Liver (tissue), 9 donors: Measurements from ENCODE around the gene MOCS2. TPM values are rescaled to one million over a fixed set of nuclear protein-coding genes. Genes with fewer than 3 reads are reported as not detected.
"Not testable (repeated sequence)": the region's sequence is repeated elsewhere in the genome, so short reads cannot be mapped to it uniquely, and the experiment has no call there.

ENCODE experiments used
- DNase-seq: peaks from one replicate; pipeline ENCODE4 v3.0.0-alpha.2; 2017; ENCODE audit warnings: low spot score
- H3K27ac ChIP-seq, 2 donors: one replicate each; pipeline ENCODE4 v1.7.0; 2013; ENCODE audit warnings: inconsistent platforms in 2 of 2, low read length in 2 of 2, control low read depth in 1 of 2, low read depth in 1 of 2, mild to moderate bottlenecking in 1 of 2
- H3K27me3 ChIP-seq, 4 donors: one replicate each; pipeline versions ENCODE4 v1.6.1 to v1.7.0; 2013; ENCODE audit warnings: low read length in 3 of 4, inconsistent platforms in 1 of 4, mild to moderate bottlenecking in 1 of 4, moderate library complexity in 1 of 4; ENCODE audit not compliant: control insufficient read depth in 4 of 4, insufficient read depth in 4 of 4
- H3K36me3 ChIP-seq, 4 donors: one replicate each; pipeline versions ENCODE4 v1.6.1 to v1.7.0; 2013; ENCODE audit warnings: low read length in 3 of 4, mild to moderate bottlenecking in 3 of 4, low read depth in 1 of 4, moderate library complexity in 1 of 4; ENCODE audit not compliant: control insufficient read depth in 4 of 4, insufficient read depth in 3 of 4
- H3K4me1 ChIP-seq, 4 donors: one replicate each; pipeline versions ENCODE4 v1.6.1 to v1.7.0; 2013; ENCODE audit warnings: low read length in 3 of 4, mild to moderate bottlenecking in 3 of 4, moderate library complexity in 1 of 4; ENCODE audit not compliant: control insufficient read depth in 4 of 4, insufficient read depth in 4 of 4
- H3K4me3 ChIP-seq, 3 donors: one replicate each; pipeline versions ENCODE4 v1.6.1 to v1.7.0; 2013; ENCODE audit warnings: low read length in 3 of 3, control low read depth in 1 of 3, low read depth in 1 of 3, mild to moderate bottlenecking in 1 of 3
- H3K9ac ChIP-seq, 2 donors: one replicate each; pipeline ENCODE4 v1.7.0; 2013; ENCODE audit warnings: low read length in 2 of 2, mild to moderate bottlenecking in 2 of 2, moderate library complexity in 2 of 2, control low read depth in 1 of 2, low read depth in 1 of 2
- H3K9me3 ChIP-seq, 4 donors: one replicate each; pipeline versions ENCODE4 v1.6.1 to v1.7.0; 2013; ENCODE audit warnings: low read length in 3 of 4; ENCODE audit not compliant: control insufficient read depth in 4 of 4
- ATF3 ChIP-seq: IDR thresholded peaks from 2 replicates; pipeline ENCODE4 v1.6.1; 2016; ENCODE audit warnings: antibody characterized with exemption
- EGR1 ChIP-seq, 2 donors: IDR thresholded peaks; 2 replicates each; pipeline ENCODE4 v1.6.1; 2016 to 2018; ENCODE audit warnings: antibody characterized with exemption in 2 of 2, low read depth in 2 of 2
- FOXA1 ChIP-seq: IDR thresholded peaks from 2 replicates; pipeline ENCODE4 v1.6.1; 2016; ENCODE audit warnings: antibody characterized with exemption
- FOXA2 ChIP-seq: IDR thresholded peaks from 2 replicates; pipeline ENCODE4 v1.6.1; 2016; ENCODE audit warnings: antibody characterized with exemption
- MAX ChIP-seq: IDR thresholded peaks from 2 replicates; pipeline ENCODE4 v1.6.1; 2016; ENCODE audit warnings: antibody characterized with exemption
- RAD21 ChIP-seq, 2 donors: IDR thresholded peaks; 2 replicates each; pipeline ENCODE4 v1.6.1; 2016; ENCODE audit warnings: antibody characterized with exemption in 2 of 2, mild to moderate bottlenecking in 2 of 2
- REST ChIP-seq: IDR thresholded peaks from 2 replicates; pipeline ENCODE4 v1.6.1; 2016; ENCODE audit warnings: antibody characterized with exemption, mild to moderate bottlenecking
- WGBS: extraction: QIAGEN DNeasy Blood & Tissue Kit; methylation state at CpG from one replicate; pipeline ENCODE4 v1.1.7; 2013; 5-methylcytosine and 5-hydroxymethylcytosine counted together
- polyA plus RNA-seq, 2 donors: library from polyadenylated mRNA; stranded (reverse) in 1 of 2; unstranded in 1 of 2; fragments of 200-250 nt in 1 of 2; fragments of >200 nt in 1 of 2; fragmentation: Nextera tagmentation in 1 of 2; extraction: Ambion mirVana in 1 of 2; gene quantifications; one replicate each; pipeline versions ENCODE4 v1.2.1 to v1.2.3, GENCODE V29; 2013 to 2015
- total RNA-seq, 2 donors: library from RNA; depleted of rRNA; stranded (reverse); fragments of >200 nt; gene quantifications; one replicate each; pipeline ENCODE4 v1.2.3, GENCODE V29; 2014
- TF ChIP-seq, protein P1 (sequence below): fragments of 150-350 bp; IDR thresholded peaks from 2 replicates; pipeline ENCODE4 v1.5.1; 2017; ENCODE audit warnings: improper control_type of control experiment, low read depth, low read length; ENCODE audit not compliant: missing input control
- donor health status: healthy.
- donor health status: healthy.
- donor health status: healthy.
- donor health status: healthy.
- donor health status: healthy.

The MOCS2 gene
- total and polyA plus RNA-seq, 4 donors, result 13.2 to 58.5 (median 39.1) TPM

GRCh38 chr5:53112909-53113308, 3.4 kb upstream of the MOCS2 start (continued):
- no peak for TF ChIP-seq EGR1 (IDR thresholded peaks at IDR 0.05; ENCODE audit: low read depth in 2 of 2)
- TF ChIP-seq, protein P1, sequence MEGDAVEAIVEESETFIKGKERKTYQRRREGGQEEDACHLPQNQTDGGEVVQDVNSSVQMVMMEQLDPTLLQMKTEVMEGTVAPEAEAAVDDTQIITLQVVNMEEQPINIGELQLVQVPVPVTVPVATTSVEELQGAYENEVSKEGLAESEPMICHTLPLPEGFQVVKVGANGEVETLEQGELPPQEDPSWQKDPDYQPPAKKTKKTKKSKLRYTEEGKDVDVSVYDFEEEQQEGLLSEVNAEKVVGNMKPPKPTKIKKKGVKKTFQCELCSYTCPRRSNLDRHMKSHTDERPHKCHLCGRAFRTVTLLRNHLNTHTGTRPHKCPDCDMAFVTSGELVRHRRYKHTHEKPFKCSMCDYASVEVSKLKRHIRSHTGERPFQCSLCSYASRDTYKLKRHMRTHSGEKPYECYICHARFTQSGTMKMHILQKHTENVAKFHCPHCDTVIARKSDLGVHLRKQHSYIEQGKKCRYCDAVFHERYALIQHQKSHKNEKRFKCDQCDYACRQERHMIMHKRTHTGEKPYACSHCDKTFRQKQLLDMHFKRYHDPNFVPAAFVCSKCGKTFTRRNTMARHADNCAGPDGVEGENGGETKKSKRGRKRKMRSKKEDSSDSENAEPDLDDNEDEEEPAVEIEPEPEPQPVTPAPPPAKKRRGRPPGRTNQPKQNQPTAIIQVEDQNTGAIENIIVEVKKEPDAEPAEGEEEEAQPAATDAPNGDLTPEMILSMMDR, result no peak

DNA sequence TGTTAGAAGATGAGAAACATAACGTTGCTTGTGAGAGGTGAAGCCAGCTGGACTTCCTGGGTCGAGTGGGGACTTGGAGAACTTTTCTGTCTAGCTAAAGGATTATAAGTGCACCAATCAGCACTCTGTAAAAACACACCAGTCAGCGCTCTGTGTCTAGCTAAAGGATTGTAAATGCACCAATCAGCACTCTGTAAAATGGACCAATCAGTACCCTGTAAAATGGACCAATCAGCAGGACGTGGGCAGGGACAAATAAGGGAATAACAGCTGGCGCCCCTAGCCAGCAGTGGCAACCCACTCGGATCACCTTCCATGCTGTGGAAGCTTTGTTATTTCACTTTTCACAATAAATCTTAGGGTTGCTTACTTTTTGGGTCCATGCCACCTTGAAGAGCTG, 2.8 kb upstream of the MOCS2 start:
- H3K4me1 ChIP-seq, result peaks cover 2 to 31% (median 10%) of the 10 kb centered on the region in 4 donors
- WGBS, result 92% methylated on average over 6 of the region's 6 CpGs

DNA sequence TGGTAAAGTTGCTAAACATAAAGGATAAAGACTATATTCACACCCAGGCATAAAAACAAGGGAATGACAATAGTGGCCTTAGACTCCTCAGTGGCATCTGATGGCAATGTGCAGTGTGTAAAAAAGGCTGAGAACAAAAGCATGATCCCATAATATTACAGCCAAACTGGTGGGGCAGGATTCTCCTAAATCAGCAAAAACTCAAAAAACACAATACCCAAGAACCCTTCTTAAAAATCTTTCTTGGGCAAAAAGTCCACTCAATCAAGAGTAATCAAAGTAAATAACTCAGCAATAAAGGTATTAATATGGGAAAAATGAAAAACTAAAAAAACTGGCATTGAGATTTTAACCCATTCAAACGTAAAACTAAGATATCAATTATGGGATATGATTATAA, 1.6 kb upstream of the MOCS2 start:
- Histone ChIP-seq H3K36me3 (peaks cover 0 to 8% (median 0%) of the 10 kb centered on the region in 4 donors), H3K27ac (no peak overlapping the region), H3K27me3 (no peaks in the 10 kb centered on the region), H3K9me3 (no peaks in the 10 kb centered on the region), H3K4me3 (no peak overlapping the region), H3K9ac (no peak overlapping the region), H3K4me1 (peaks cover 2 to 26% (median 8%) of the 10 kb centered on the region in 4 donors)
- WGBS, result 98% methylated on average over 1 of the region's 1 CpG
- TF ChIP-seq MAX, result no peak
- no peak for TF ChIP-seq FOXA1
- TF ChIP-seq ATF3, result no peak
- no peak for TF ChIP-seq RAD21 (IDR thresholded peaks at IDR 0.05)
- TF ChIP-seq REST, result no peak
- no peak for DNase-seq

More for the DNA sequence above, 2.8 kb upstream of the MOCS2 start:
- H3K9me3 ChIP-seq, H3K27me3 ChIP-seq, H3K4me3 ChIP-seq, H3K9ac ChIP-seq, H3K36me3 ChIP-seq, DNase-seq: not testable (repeated sequence)
- peak overlapping the region in 1 of 2 donors; percentile 11 for H3K27ac ChIP-seq

DNA sequence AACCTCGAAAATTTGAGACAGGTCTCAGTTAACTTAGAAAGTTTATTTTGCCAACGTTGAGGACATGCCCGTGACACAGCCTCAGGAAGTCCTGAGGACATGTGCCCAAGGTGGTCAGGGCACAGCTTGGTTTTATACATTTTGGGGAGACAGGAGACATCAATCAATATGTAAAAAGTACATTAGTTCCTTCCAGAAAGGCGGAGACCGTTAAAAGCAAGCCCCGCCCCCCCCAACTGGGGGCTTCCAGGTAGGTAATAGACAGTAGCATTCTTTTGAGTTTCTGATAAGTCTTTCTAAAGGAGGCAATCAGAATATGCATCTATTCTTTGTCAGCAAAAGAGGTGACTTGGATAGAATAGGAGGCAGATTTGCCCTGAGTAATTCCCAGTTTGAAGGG, 599 bp upstream of the MOCS2 start:
- peak overlapping the region; percentile 96 to 97 for H3K9ac ChIP-seq
- TF ChIP-seq FOXA2, result no peak
- H3K9me3 ChIP-seq, result no peaks in the 10 kb centered on the region
- no peaks in the 10 kb centered on the region for H3K27me3 ChIP-seq
- 10% methylated on average over 6 of the region's 6 CpGs for WGBS
- peaks cover 0 to 8% (median 0%) of the 10 kb centered on the region in 4 donors for H3K36me3 ChIP-seq
- peaks cover 2 to 26% (median 8%) of the 10 kb centered on the region in 4 donors for H3K4me1 ChIP-seq
- peak overlapping the region; percentile 76 to 99 (median 86) for H3K4me3 ChIP-seq
- peak overlapping the region; percentile 59 to 89 for H3K27ac ChIP-seq
- DNase-seq, result no peak
